GM23248 (cell line): ENCODE data around the gene SDCCAG8.

ENCODE experiments used
- EZH2 ChIP-seq: fragments of 200-600 bp; sonication (generic); IDR thresholded peaks from 2 replicates; pipeline ENCODE4 v1.6.1; 2018; ENCODE audit warnings: antibody characterized with exemption, mild to moderate bottlenecking; ENCODE audit not compliant: insufficient read depth, poor library complexity, severe bottlenecking
- EZH2phosphoT487 ChIP-seq: fragments of 200-600 bp; sonication (generic); IDR thresholded peaks from 2 replicates; pipeline ENCODE4 v1.6.1; 2018; ENCODE audit warnings: antibody characterized with exemption, moderate library complexity, mild to moderate bottlenecking, low read depth; ENCODE audit not compliant: insufficient read depth

- TF ChIP-seq EZH2: no peak
- TF ChIP-seq EZH2phosphoT487: no peak
Measured at GRCh38 chr1:243375596-243375995, 119.8 kb downstream of the SDCCAG8 start.
